PFSK-1 (cell line): Measurements from ENCODE around the gene POLR3G.

Experiments used
- FOXP2 ChIP-seq: optimal IDR thresholded peaks from 2 replicates; pipeline ENCODE3; 2011; ENCODE audit warnings: borderline replicate concordance, control low read depth, inconsistent platforms; ENCODE audit not compliant: insufficient read depth; ENCODE audit errors: extremely low read length, extremely low read depth
- POLR2AphosphoS5 ChIP-seq: IDR thresholded peaks from 2 replicates; pipeline ENCODE4 v1.6.1; 2012; ENCODE audit warnings: low read depth, mild to moderate bottlenecking, control low read depth, low read length, moderate library complexity
- REST ChIP-seq, 2 experiments: IDR thresholded peaks; 2 replicates each; pipeline versions ENCODE4 v1.6.1 to v1.8.0; 2011 to 2012; ENCODE audit warnings: low read depth in 2 of 2, low read length in 2 of 2, control low read depth in 1 of 2, inconsistent platforms in 1 of 2, mild to moderate bottlenecking in 1 of 2, moderate library complexity in 1 of 2; ENCODE audit not compliant: insufficient read depth in 1 of 2
- SIN3A ChIP-seq: IDR thresholded peaks from 2 replicates; pipeline ENCODE4 v1.6.1; 2012; ENCODE audit warnings: mild to moderate bottlenecking, low read length, moderate library complexity, borderline replicate concordance; ENCODE audit not compliant: insufficient read depth
- TAF1 ChIP-seq: IDR thresholded peaks from 2 replicates; pipeline ENCODE4 v1.6.1; 2012; ENCODE audit warnings: low read length, control low read depth, borderline replicate concordance; ENCODE audit not compliant: insufficient read depth

POLR3G gene

GRCh38 chr5:90561766-90562165, 87.1 kb downstream of the POLR3G start:
- TF ChIP-seq TAF1 (no peak), REST (IDR thresholded peaks at IDR 0.05; ENCODE audit: insufficient read depth in 1 of 2, low read depth in 2 of 2, low read length in 2 of 2) (no peak), SIN3A (no peak), FOXP2 (no peak), POLR2AphosphoS5 (no peak)

DNA sequence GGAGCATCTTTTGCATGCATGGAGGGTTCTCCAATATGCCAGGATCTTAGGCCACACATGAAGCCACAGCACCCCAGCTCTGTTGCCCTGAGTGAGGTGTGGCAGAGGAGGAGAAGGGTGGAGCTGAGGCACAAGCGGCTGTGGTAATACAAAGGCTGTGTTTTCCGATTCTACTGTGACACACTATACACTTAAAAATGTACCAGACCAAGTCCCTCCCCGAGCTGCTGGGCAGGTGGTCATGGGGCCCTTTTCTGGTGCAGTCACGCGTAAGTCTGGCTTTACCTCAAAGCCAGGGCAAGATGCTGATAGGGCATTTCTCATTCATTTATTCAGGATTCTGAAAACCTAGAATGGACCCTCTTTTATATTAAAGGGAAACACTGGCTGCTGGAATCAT, 87.7 kb downstream of the POLR3G start:
- no peak for TF ChIP-seq POLR2AphosphoS5
- no peak for TF ChIP-seq FOXP2
- no peak for TF ChIP-seq SIN3A
- no peak for TF ChIP-seq REST (IDR thresholded peaks at IDR 0.05; ENCODE audit: insufficient read depth in 1 of 2, low read depth in 2 of 2, low read length in 2 of 2)

DNA sequence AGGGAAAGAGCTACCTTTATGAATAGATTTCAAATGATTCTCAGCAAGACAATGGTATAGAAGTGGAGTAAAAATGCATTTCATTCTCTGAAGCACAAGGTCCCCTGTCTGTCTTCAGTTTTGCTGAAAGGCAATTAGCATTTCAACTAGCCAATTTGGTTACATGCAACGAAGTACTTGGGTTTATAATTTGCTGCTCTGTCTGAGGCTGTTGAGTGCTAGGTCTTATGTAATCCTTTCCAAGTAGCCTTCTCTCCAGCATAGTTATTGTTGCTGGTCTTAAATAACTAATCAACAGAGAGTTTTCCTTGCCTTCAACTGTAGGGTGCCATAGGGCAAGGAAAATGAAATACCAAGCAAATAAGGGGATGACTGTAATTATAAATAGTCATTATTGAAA, 88.4 kb downstream of the POLR3G start:
- TF ChIP-seq TAF1 (no peak), FOXP2 (no peak), SIN3A (no peak), POLR2AphosphoS5 (no peak), REST (IDR thresholded peaks at IDR 0.05; ENCODE audit: insufficient read depth in 1 of 2, low read depth in 2 of 2, low read length in 2 of 2) (no peak)
